Liver (tissue), 9 donors: Measurements from ENCODE around the gene TMEM94. TPM values are rescaled to one million over a fixed set of nuclear protein-coding genes. Genes with fewer than 3 reads are reported as not detected.

Experiments used
- DNase-seq: peaks from one replicate; pipeline ENCODE4 v3.0.0-alpha.2; 2017; ENCODE audit warnings: low spot score
- H3K27ac ChIP-seq, 2 donors: one replicate each; pipeline ENCODE4 v1.7.0; 2013; ENCODE audit warnings: inconsistent platforms in 2 of 2, low read length in 2 of 2, control low read depth in 1 of 2, low read depth in 1 of 2, mild to moderate bottlenecking in 1 of 2
- H3K27me3 ChIP-seq, 4 donors: one replicate each; pipeline versions ENCODE4 v1.6.1 to v1.7.0; 2013; ENCODE audit warnings: low read length in 3 of 4, inconsistent platforms in 1 of 4, mild to moderate bottlenecking in 1 of 4, moderate library complexity in 1 of 4; ENCODE audit not compliant: control insufficient read depth in 4 of 4, insufficient read depth in 4 of 4
- H3K36me3 ChIP-seq, 4 donors: one replicate each; pipeline versions ENCODE4 v1.6.1 to v1.7.0; 2013; ENCODE audit warnings: low read length in 3 of 4, mild to moderate bottlenecking in 3 of 4, low read depth in 1 of 4, moderate library complexity in 1 of 4; ENCODE audit not compliant: control insufficient read depth in 4 of 4, insufficient read depth in 3 of 4
- H3K4me1 ChIP-seq, 4 donors: one replicate each; pipeline versions ENCODE4 v1.6.1 to v1.7.0; 2013; ENCODE audit warnings: low read length in 3 of 4, mild to moderate bottlenecking in 3 of 4, moderate library complexity in 1 of 4; ENCODE audit not compliant: control insufficient read depth in 4 of 4, insufficient read depth in 4 of 4
- H3K4me3 ChIP-seq, 3 donors: one replicate each; pipeline versions ENCODE4 v1.6.1 to v1.7.0; 2013; ENCODE audit warnings: low read length in 3 of 3, control low read depth in 1 of 3, low read depth in 1 of 3, mild to moderate bottlenecking in 1 of 3
- H3K9ac ChIP-seq, 2 donors: one replicate each; pipeline ENCODE4 v1.7.0; 2013; ENCODE audit warnings: low read length in 2 of 2, mild to moderate bottlenecking in 2 of 2, moderate library complexity in 2 of 2, control low read depth in 1 of 2, low read depth in 1 of 2
- H3K9me3 ChIP-seq, 4 donors: one replicate each; pipeline versions ENCODE4 v1.6.1 to v1.7.0; 2013; ENCODE audit warnings: low read length in 3 of 4; ENCODE audit not compliant: control insufficient read depth in 4 of 4
- ATF3 ChIP-seq: IDR thresholded peaks from 2 replicates; pipeline ENCODE4 v1.6.1; 2016; ENCODE audit warnings: antibody characterized with exemption
- EGR1 ChIP-seq, 2 donors: IDR thresholded peaks; 2 replicates each; pipeline ENCODE4 v1.6.1; 2016 to 2018; ENCODE audit warnings: antibody characterized with exemption in 2 of 2, low read depth in 2 of 2
- FOXA1 ChIP-seq: IDR thresholded peaks from 2 replicates; pipeline ENCODE4 v1.6.1; 2016; ENCODE audit warnings: antibody characterized with exemption
- GABPA ChIP-seq, 2 donors: IDR thresholded peaks in 1 of 2; conservative IDR thresholded peaks in 1 of 2; 2 replicates each; pipeline ENCODE4 v1.6.1; 2016; ENCODE audit warnings: antibody characterized with exemption in 2 of 2, mild to moderate bottlenecking in 1 of 2, moderate library complexity in 1 of 2
- HNF4A ChIP-seq, 2 donors: conservative IDR thresholded peaks; 2 replicates each; pipeline ENCODE4 v1.6.1; 2016; ENCODE audit warnings: antibody characterized with exemption in 2 of 2, mild to moderate bottlenecking in 2 of 2
- HNF4G ChIP-seq: IDR thresholded peaks from 2 replicates; pipeline ENCODE4 v1.6.1; 2016; ENCODE audit warnings: antibody characterized with exemption
- JUND ChIP-seq, 2 donors: IDR thresholded peaks; 2 replicates each; pipeline ENCODE4 v1.6.1; 2016; ENCODE audit warnings: antibody characterized with exemption in 2 of 2
- MAX ChIP-seq: IDR thresholded peaks from 2 replicates; pipeline ENCODE4 v1.6.1; 2016; ENCODE audit warnings: antibody characterized with exemption
- RAD21 ChIP-seq, 2 donors: IDR thresholded peaks; 2 replicates each; pipeline ENCODE4 v1.6.1; 2016; ENCODE audit warnings: antibody characterized with exemption in 2 of 2, mild to moderate bottlenecking in 2 of 2
- RXRA ChIP-seq, 2 donors: IDR thresholded peaks; 2 replicates each; pipeline ENCODE4 v1.6.1; 2017 to 2018; ENCODE audit warnings: antibody characterized with exemption in 2 of 2, mild to moderate bottlenecking in 1 of 2
- TAF1 ChIP-seq: conservative IDR thresholded peaks from 2 replicates; pipeline ENCODE4 v1.6.1; 2016; ENCODE audit warnings: antibody characterized with exemption, mild to moderate bottlenecking
- WGBS: extraction: QIAGEN DNeasy Blood & Tissue Kit; methylation state at CpG from one replicate; pipeline ENCODE4 v1.1.7; 2013; 5-methylcytosine and 5-hydroxymethylcytosine counted together
- polyA plus RNA-seq, 2 donors: library from polyadenylated mRNA; stranded (reverse) in 1 of 2; unstranded in 1 of 2; fragments of 200-250 nt in 1 of 2; fragments of >200 nt in 1 of 2; fragmentation: Nextera tagmentation in 1 of 2; extraction: Ambion mirVana in 1 of 2; gene quantifications; one replicate each; pipeline versions ENCODE4 v1.2.1 to v1.2.3, GENCODE V29; 2013 to 2015
- total RNA-seq, 2 donors: library from RNA; depleted of rRNA; stranded (reverse); fragments of >200 nt; gene quantifications; one replicate each; pipeline ENCODE4 v1.2.3, GENCODE V29; 2014
- TF ChIP-seq, protein P1 (sequence below): IDR thresholded peaks from 2 replicates; pipeline ENCODE4 v1.6.1; 2016; ENCODE audit warnings: antibody characterized with exemption
- donor health status: healthy.
- donor health status: healthy.
- donor health status: healthy.
- donor health status: healthy.
- donor health status: healthy.

The TMEM94 gene
- total and polyA plus RNA-seq, 4 donors, result 15.6 to 31.0 (median 20.1) TPM

- no peak for DNase-seq
- H3K9ac ChIP-seq, result no peak overlapping the region
- H3K4me3 ChIP-seq, result no peak overlapping the region
- peaks cover 5 to 18% (median 11%) of the 10 kb centered on the region in 4 donors for H3K4me1 ChIP-seq
- no peaks in the 10 kb centered on the region for H3K27me3 ChIP-seq
- WGBS, result 78% methylated on average over 16 of the region's 16 CpGs
- H3K9me3 ChIP-seq, result no peaks in the 10 kb centered on the region
- TF ChIP-seq, protein P1, sequence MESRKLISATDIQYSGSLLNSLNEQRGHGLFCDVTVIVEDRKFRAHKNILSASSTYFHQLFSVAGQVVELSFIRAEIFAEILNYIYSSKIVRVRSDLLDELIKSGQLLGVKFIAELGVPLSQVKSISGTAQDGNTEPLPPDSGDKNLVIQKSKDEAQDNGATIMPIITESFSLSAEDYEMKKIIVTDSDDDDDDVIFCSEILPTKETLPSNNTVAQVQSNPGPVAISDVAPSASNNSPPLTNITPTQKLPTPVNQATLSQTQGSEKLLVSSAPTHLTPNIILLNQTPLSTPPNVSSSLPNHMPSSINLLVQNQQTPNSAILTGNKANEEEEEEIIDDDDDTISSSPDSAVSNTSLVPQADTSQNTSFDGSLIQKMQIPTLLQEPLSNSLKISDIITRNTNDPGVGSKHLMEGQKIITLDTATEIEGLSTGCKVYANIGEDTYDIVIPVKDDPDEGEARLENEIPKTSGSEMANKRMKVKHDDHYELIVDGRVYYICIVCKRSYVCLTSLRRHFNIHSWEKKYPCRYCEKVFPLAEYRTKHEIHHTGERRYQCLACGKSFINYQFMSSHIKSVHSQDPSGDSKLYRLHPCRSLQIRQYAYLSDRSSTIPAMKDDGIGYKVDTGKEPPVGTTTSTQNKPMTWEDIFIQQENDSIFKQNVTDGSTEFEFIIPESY, result no peak
- no peak for TF ChIP-seq EGR1 (IDR thresholded peaks at IDR 0.05; ENCODE audit: low read depth in 2 of 2)
- no peak for TF ChIP-seq MAX
- no peak for TF ChIP-seq FOXA1
- no peak for TF ChIP-seq ATF3
- no peak for TF ChIP-seq HNF4A (conservative IDR thresholded peaks at IDR 0.05)
- TF ChIP-seq TAF1, result no peak
- TF ChIP-seq JUND (IDR thresholded peaks at IDR 0.05), result no peak
- TF ChIP-seq HNF4G, result no peak
- H3K36me3 ChIP-seq, result peaks cover 7 to 50% (median 22%) of the 10 kb centered on the region in 4 donors
- H3K27ac ChIP-seq, result no peak overlapping the region
These were observed 43.0 kb downstream of the TMEM94 start for GRCh38 chr17:75499313-75500022.

GRCh38 chr17:75500419-75501216, 44.2 kb downstream of the TMEM94 start:
- H3K4me1 ChIP-seq, result peaks cover 5 to 23% (median 13%) of the 10 kb centered on the region in 4 donors

GRCh38 chr17:75501378-75502071, 45.1 kb downstream of the TMEM94 start:
- Histone ChIP-seq H3K27ac (no peak overlapping the region), H3K4me1 (peaks cover 5 to 23% (median 13%) of the 10 kb centered on the region in 4 donors), H3K9me3 (no peaks in the 10 kb centered on the region), H3K9ac (no peak overlapping the region), H3K27me3 (no peaks in the 10 kb centered on the region), H3K4me3 (no peak overlapping the region), H3K36me3 (peaks cover 4 to 38% (median 19%) of the 10 kb centered on the region in 4 donors)
- no peak for TF ChIP-seq RXRA (IDR thresholded peaks at IDR 0.05)
- TF ChIP-seq GABPA (IDR thresholded peaks at IDR 0.05 in 1 of 2, conservative IDR thresholded peaks at IDR 0.05 in 1 of 2), result no peak
- TF ChIP-seq HNF4G, result no peak
- TF ChIP-seq, protein P1, result no peak
- 87% methylated on average over 21 of the region's 21 CpGs for WGBS
- no peak for DNase-seq

More at GRCh38 chr17:75500419-75501216, 44.2 kb downstream of the TMEM94 start:
- Histone ChIP-seq H3K9ac (no peak overlapping the region), H3K27me3 (no peaks in the 10 kb centered on the region), H3K4me3 (no peak overlapping the region), H3K9me3 (no peaks in the 10 kb centered on the region), H3K27ac (no peak overlapping the region), H3K36me3 (peaks cover 7 to 42% (median 21%) of the 10 kb centered on the region in 4 donors)
- no peak for TF ChIP-seq EGR1 (IDR thresholded peaks at IDR 0.05; ENCODE audit: low read depth in 2 of 2)
- no peak for TF ChIP-seq RAD21 (IDR thresholded peaks at IDR 0.05)
- DNase-seq, result no peak
- 85% methylated on average over 17 of the region's 17 CpGs for WGBS
